NB4 (cell line): ENCODE data around the gene FUZ.

Source experiments
- MAX ChIP-seq: IDR thresholded peaks from 2 replicates; pipeline ENCODE4 v1.6.1; 2011; ENCODE audit warnings: low read depth, low read length
- MYC ChIP-seq: IDR thresholded peaks from 2 replicates; pipeline ENCODE4 v1.6.1; 2011; ENCODE audit warnings: low read depth, low read length
- POLR2A ChIP-seq: IDR thresholded peaks from 2 replicates; pipeline ENCODE4 v1.6.1; 2011; ENCODE audit warnings: mild to moderate bottlenecking; ENCODE audit not compliant: insufficient read length; ENCODE audit errors: extremely low read depth
- TF ChIP-seq, protein P1 (sequence below): IDR thresholded peaks from one replicate; pipeline ENCODE4 v1.5.1; 2012; ENCODE audit warnings: low read depth, low read length

DNA sequence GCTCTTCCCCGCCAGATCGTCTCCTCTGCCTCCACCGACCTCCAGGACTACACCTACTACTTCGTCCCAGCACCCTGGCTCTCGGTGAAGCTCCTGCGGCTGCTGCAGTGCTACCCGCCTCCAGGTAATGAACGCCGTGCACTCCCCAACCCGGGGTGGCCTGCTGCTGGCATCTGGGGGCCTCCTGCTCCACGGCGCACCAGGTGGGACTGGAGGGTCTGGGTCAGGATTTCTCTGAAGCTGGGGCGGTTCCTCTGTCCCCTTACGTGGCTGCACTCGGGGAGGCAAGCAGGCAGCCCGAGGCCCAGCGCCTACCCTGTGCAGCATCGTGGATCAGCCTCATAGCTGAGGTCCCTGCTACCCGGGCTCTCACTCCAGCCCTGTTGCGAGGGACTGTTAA, 17.5 kb downstream of the FUZ start:
- TF ChIP-seq, protein P1, sequence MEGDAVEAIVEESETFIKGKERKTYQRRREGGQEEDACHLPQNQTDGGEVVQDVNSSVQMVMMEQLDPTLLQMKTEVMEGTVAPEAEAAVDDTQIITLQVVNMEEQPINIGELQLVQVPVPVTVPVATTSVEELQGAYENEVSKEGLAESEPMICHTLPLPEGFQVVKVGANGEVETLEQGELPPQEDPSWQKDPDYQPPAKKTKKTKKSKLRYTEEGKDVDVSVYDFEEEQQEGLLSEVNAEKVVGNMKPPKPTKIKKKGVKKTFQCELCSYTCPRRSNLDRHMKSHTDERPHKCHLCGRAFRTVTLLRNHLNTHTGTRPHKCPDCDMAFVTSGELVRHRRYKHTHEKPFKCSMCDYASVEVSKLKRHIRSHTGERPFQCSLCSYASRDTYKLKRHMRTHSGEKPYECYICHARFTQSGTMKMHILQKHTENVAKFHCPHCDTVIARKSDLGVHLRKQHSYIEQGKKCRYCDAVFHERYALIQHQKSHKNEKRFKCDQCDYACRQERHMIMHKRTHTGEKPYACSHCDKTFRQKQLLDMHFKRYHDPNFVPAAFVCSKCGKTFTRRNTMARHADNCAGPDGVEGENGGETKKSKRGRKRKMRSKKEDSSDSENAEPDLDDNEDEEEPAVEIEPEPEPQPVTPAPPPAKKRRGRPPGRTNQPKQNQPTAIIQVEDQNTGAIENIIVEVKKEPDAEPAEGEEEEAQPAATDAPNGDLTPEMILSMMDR: no peak
- TF ChIP-seq POLR2A (no peak), MYC (no peak), MAX (no peak)
